Colonic mucosa (tissue), 4 donors: Measurements from ENCODE around the gene NEURL1. TPM values are rescaled to one million over a fixed set of nuclear protein-coding genes. Genes with fewer than 3 reads are reported as not detected.
"Not testable (repeated sequence)": the region's sequence is repeated elsewhere in the genome, so short reads cannot be mapped to it uniquely, and the experiment has no call there.

Experiments used
- DNase-seq: peaks from one replicate; pipeline ENCODE4 v3.0.0-alpha.2; 2020
- H3K27ac ChIP-seq: fragments of 200-600 bp; one replicate; pipeline ENCODE4 v1.8.0; 2021
- H3K27me3 ChIP-seq: fragments of 200-600 bp; one replicate; pipeline ENCODE4 v1.8.0; 2021
- H3K36me3 ChIP-seq: fragments of 200-600 bp; one replicate; pipeline ENCODE4 v1.8.0; 2021
- H3K4me1 ChIP-seq: fragments of 200-600 bp; one replicate; pipeline ENCODE4 v1.8.0; 2021; ENCODE audit warnings: mild to moderate bottlenecking
- H3K4me3 ChIP-seq: fragments of 200-600 bp; one replicate; pipeline ENCODE4 v1.8.0; 2021
- H3K9ac ChIP-seq, 2 donors: one replicate each; pipeline ENCODE4 v1.7.0; 2013; ENCODE audit warnings: control low read depth in 2 of 2, low read depth in 2 of 2, low read length in 2 of 2
- H3K9me3 ChIP-seq: fragments of 200-600 bp; one replicate; pipeline ENCODE4 v1.8.0; 2021
- CTCF ChIP-seq: fragments of 200-600 bp; IDR thresholded peaks from one replicate; pipeline ENCODE4 v1.8.0; 2022; ENCODE audit warnings: antibody characterized with exemption, mild to moderate bottlenecking
- intact Hi-C: fragments of 100-400 bp; cut with DNase I; formaldehyde crosslinking; loops from one replicate; pipeline ENCODE4 v1.14.1; 2022
- total RNA-seq, 2 donors: library from RNA; stranded (reverse); fragmentation: NEBNext Ultra II Directional in 1 of 2; extraction: Animal tissue kit (Norgen Biotek cat#: 25700) in 1 of 2; gene quantifications; one replicate each; pipeline ENCODE4 v1.2.1, GENCODE V29; 2021
- donor health status: healthy.
- donor health status: DM: no; HTN: no; CAD: no.
- donor health status: DM: no; HTN: no; CAD: no.

Gene NEURL1
- total RNA-seq, 2 donors from 2014 or later: 40.2 to 46.1 TPM

- Histone ChIP-seq H3K9ac (no peak within 1 kb of the TSS), H3K4me3 (no peak within 1 kb of the TSS), H3K4me1 (no peaks in the 10 kb centered on the region), H3K36me3 (no peaks in the 10 kb centered on the region), H3K27ac (no peak within 1 kb of the TSS), H3K27me3 (no peaks in the 10 kb centered on the region), H3K9me3 (no peaks in the 10 kb centered on the region)
- intact Hi-C loops: no loop called here
- no peak for TF ChIP-seq CTCF
- DNase-seq: no peak
Measured at GRCh38 chr10:103479135-103479534, 14.4 kb upstream of the NEURL1 start, which contains the start of gene CALHM3. Gene CALHM3, minus strand, starts transcription at chr10:103479240. Its CDS starts 208 bp downstream, at chr10:103479032.

- H3K9me3 ChIP-seq: no peaks in the 10 kb centered on the region
- no peaks in the 10 kb centered on the region for H3K36me3 ChIP-seq
- intact Hi-C loops: no loop called here
- H3K4me3 ChIP-seq: no peak overlapping the region
- no peak for DNase-seq
- no peak for TF ChIP-seq CTCF
- H3K27me3 ChIP-seq: no peaks in the 10 kb centered on the region
- H3K27ac ChIP-seq: no peak overlapping the region
- H3K4me1 ChIP-seq: no peaks in the 10 kb centered on the region
- H3K9ac ChIP-seq: no peak overlapping the region
Measured at GRCh38 chr10:103480521-103480920, 13.0 kb upstream of the NEURL1 start.

- intact Hi-C loops: loop anchor here (2.0 kb wide), 1 partner anchor 63 kb away; no protein-coding TSS in a partner anchor
- H3K4me3 ChIP-seq: no peak overlapping the region
- no peak overlapping the region for H3K27ac ChIP-seq
- no peaks in the 10 kb centered on the region for H3K27me3 ChIP-seq
- no peaks in the 10 kb centered on the region for H3K36me3 ChIP-seq
- peak; percentile 44 for TF ChIP-seq CTCF
- no peaks in the 10 kb centered on the region for H3K9me3 ChIP-seq
- DNase-seq: peak; percentile 44
- no peaks in the 10 kb centered on the region for H3K4me1 ChIP-seq
- no peak overlapping the region for H3K9ac ChIP-seq
Measured at GRCh38 chr10:103481974-103482531, 11.5 kb upstream of the NEURL1 start.

GRCh38 chr10:103486635-103487409 is 6.7 kb upstream of the NEURL1 start:
- H3K4me1 ChIP-seq, intact Hi-C loops, H3K27ac ChIP-seq, H3K9me3 ChIP-seq, H3K4me3 ChIP-seq, H3K36me3 ChIP-seq, H3K27me3 ChIP-seq, DNase-seq, H3K9ac ChIP-seq: not testable (repeated sequence)

- no peak for TF ChIP-seq CTCF
- Histone ChIP-seq H3K36me3 (no peaks in the 10 kb centered on the region), H3K27me3 (no peaks in the 10 kb centered on the region), H3K27ac (no peak overlapping the region), H3K4me3 (no peak overlapping the region), H3K9me3 (no peaks in the 10 kb centered on the region), H3K9ac (no peak overlapping the region), H3K4me1 (no peaks in the 10 kb centered on the region)
- intact Hi-C loops: no loop called here
- DNase-seq: no peak
Measured at GRCh38 chr10:103487410-103487708, 6.1 kb upstream of the NEURL1 start.

GRCh38 chr10:103490986-103491314 is 2.6 kb upstream of the NEURL1 start:
- no peak for TF ChIP-seq CTCF
- no peaks in the 10 kb centered on the region for H3K9me3 ChIP-seq
- H3K4me3 ChIP-seq: no peak overlapping the region
- no peak overlapping the region for H3K9ac ChIP-seq
- intact Hi-C loops: no loop called here
- no peaks in the 10 kb centered on the region for H3K4me1 ChIP-seq
- no peak for DNase-seq
- H3K36me3 ChIP-seq: no peaks in the 10 kb centered on the region
- peaks cover 29% of the 10 kb centered on the region for H3K27me3 ChIP-seq
- H3K27ac ChIP-seq: no peak overlapping the region
